Nephron progenitor cell (in vitro differentiated cells): ENCODE results near the gene NSMCE4A.
"Not testable (repeated sequence)": the region's sequence is repeated elsewhere in the genome, so short reads cannot be mapped to it uniquely, and the experiment has no call there.

Experiments used
- DNase-seq: peaks from one replicate; pipeline ENCODE4 v3.0.0; 2021
- H3K27ac Mint-ChIP-seq: 2 replicates; pipeline ENCODE4 v1.8.0; 2021; ENCODE audit warnings: mild to moderate bottlenecking, moderate library complexity, mixed read lengths
- H3K27me3 Mint-ChIP-seq: 2 replicates; pipeline ENCODE4 v1.8.0; 2021; ENCODE audit warnings: mild to moderate bottlenecking, low read depth, mixed read lengths; ENCODE audit not compliant: poor library complexity
- H3K36me3 Mint-ChIP-seq: 2 replicates; pipeline ENCODE4 v1.8.0; 2021; ENCODE audit warnings: low read depth, mixed read lengths
- H3K4me1 Mint-ChIP-seq: 2 replicates; pipeline ENCODE4 v1.8.0; 2021; ENCODE audit warnings: mixed read lengths
- H3K4me3 Mint-ChIP-seq: 2 replicates; pipeline ENCODE4 v1.8.0; 2021; ENCODE audit warnings: mild to moderate bottlenecking, moderate library complexity, mixed read lengths
- H3K9me3 Mint-ChIP-seq: 2 replicates; pipeline ENCODE4 v1.8.0; 2021; ENCODE audit warnings: mild to moderate bottlenecking, moderate library complexity, mixed read lengths
- TF ChIP-seq, protein P1 (sequence below): fragments of 200-600 bp; sonication (generic); IDR thresholded peaks from 2 replicates; pipeline ENCODE4 v1.5.0; 2021; ENCODE audit warnings: antibody characterized with exemption

Gene NSMCE4A

DNA sequence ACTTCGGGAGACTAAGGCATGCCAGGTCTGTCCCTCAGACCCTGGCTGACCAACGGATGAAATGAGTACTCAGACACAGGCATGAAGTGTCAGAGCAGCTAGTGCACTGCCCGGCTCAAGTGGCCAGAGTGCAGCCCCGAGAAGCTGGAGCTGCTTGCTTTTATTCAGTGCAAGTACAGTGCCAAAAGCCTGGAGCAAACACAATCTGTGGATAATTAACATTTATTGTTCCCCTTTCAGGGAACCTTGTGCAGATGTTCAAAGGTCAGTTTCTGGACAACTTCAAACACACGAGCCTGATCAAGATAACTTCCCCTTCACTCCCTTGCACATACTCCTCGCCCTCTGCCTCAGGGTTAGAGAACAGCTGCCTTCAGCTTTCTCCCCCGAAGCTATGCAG is 39.3 kb downstream of the NSMCE4A start:
- no peak overlapping the region for H3K4me3 Mint-ChIP-seq
- peaks cover 61% of the 10 kb centered on the region for H3K9me3 Mint-ChIP-seq
- no peak for DNase-seq
- TF ChIP-seq, protein P1, sequence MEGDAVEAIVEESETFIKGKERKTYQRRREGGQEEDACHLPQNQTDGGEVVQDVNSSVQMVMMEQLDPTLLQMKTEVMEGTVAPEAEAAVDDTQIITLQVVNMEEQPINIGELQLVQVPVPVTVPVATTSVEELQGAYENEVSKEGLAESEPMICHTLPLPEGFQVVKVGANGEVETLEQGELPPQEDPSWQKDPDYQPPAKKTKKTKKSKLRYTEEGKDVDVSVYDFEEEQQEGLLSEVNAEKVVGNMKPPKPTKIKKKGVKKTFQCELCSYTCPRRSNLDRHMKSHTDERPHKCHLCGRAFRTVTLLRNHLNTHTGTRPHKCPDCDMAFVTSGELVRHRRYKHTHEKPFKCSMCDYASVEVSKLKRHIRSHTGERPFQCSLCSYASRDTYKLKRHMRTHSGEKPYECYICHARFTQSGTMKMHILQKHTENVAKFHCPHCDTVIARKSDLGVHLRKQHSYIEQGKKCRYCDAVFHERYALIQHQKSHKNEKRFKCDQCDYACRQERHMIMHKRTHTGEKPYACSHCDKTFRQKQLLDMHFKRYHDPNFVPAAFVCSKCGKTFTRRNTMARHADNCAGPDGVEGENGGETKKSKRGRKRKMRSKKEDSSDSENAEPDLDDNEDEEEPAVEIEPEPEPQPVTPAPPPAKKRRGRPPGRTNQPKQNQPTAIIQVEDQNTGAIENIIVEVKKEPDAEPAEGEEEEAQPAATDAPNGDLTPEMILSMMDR, result no peak
- peak overlapping the region; percentile 19 for H3K27ac Mint-ChIP-seq
- peaks cover 76% of the 10 kb centered on the region for H3K36me3 Mint-ChIP-seq
- H3K27me3 Mint-ChIP-seq, result peaks cover 3% of the 10 kb centered on the region
- peaks cover 14% of the 10 kb centered on the region for H3K4me1 Mint-ChIP-seq

DNA sequence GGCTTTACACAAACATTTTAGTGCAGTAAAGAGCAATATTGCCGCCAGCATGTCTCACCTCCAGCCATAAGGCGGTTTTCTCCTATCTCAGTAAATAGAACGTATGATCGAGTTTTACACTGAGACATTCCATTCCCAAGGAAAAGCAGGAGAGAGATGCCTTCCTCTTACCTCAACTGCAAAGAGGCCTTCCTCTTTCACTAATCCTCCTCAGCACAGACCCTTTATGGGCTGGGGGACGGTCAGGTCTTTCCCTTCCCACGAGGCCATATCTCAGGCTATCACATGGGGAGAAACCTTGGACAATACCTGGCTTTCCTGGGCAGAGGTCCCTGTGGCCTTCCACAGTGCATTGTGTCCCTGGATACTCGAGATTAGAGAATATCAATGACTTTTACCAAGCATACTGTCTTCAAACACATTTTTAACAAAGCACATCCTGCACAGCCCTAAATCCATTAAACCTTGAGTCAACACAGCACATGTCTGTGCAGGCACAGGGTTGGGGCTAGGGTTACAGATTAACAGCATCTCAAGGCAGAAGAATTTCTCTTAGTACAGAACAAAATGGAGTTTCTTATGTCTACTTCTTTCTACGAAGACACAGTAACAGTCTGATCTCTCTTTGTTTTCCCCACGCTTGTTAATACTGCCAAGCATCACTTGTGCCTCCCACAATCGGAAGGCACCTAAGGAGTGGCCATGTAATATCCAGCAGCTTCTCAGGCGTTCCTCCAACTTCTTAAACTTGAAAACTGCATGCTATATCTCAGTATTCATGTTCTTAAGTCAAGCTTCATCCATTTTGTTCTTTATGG is 44.5 kb downstream of the NSMCE4A start:
- H3K27ac Mint-ChIP-seq, result peak overlapping the region; percentile 77
- peak overlapping the region; percentile 61 for H3K4me3 Mint-ChIP-seq
- not testable (repeated sequence) for DNase-seq, H3K27me3 Mint-ChIP-seq
- peaks cover 47% of the 10 kb centered on the region for H3K4me1 Mint-ChIP-seq
- H3K36me3 Mint-ChIP-seq, result peaks cover 36% of the 10 kb centered on the region
- peaks cover 19% of the 10 kb centered on the region for H3K9me3 Mint-ChIP-seq

DNA sequence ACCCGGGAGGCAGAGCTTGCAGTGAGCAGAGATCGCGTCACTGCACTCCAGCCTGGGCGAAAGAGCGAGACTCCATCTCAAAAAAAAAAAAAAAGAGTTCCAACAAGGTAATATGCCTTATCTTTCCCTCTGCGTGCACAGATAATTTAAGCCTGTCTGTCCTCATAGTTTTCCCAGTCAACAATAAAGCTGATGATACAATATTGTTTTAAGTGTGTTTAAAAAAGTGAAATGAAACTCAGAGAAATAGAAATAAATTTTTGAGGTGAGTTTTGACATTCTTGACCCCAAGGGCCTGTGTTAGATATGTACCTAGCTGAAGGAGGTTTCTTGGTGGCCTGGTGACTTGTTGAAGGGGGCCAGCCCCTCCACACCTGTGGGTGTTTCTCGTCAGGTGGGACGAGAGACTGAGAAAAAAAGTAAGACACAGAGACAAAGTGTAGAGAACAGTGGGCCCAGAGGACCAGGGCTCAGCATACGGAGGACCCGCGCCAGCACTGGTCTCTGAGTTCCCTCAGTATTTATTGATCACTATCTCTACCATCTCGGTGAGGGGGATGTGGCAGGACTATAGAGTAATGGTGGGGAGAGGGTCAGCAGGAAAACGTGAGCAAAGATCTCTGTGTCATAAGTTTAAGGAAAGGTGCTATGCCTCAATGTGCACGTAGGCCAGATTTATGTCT is 45.3 kb downstream of the NSMCE4A start:
- H3K27me3 Mint-ChIP-seq, DNase-seq: not testable (repeated sequence)
- Mint-ChIP-seq H3K9me3 (peaks cover 14% of the 10 kb centered on the region), H3K4me1 (peaks cover 52% of the 10 kb centered on the region), H3K36me3 (peaks cover 29% of the 10 kb centered on the region), H3K27ac (peak overlapping the region; percentile 77), H3K4me3 (peak overlapping the region; percentile 61)

DNA sequence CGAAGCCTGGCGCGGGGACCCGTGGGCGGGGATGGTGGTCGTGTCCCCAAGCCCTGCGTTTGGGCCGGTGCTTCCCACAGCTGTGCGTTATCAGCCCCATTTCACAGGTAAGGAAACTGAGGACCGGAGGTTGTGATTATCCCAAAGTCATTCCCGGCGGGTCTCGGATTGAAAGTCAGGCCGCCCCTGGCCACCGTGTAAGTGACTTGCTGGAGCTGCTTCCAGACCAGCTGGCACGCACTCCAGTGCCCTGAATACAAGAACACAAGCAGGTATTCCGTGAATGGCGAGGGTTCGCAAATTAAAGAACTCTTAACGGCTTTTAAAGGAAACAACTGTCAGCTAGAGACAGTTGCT is 46.5 kb downstream of the NSMCE4A start:
- H3K4me3 Mint-ChIP-seq, result peak overlapping the region; percentile 89
- TF ChIP-seq, protein P1, result no peak
- H3K27me3 Mint-ChIP-seq, result no peaks in the 10 kb centered on the region
- H3K36me3 Mint-ChIP-seq, result peaks cover 17% of the 10 kb centered on the region
- peaks cover 4% of the 10 kb centered on the region for H3K9me3 Mint-ChIP-seq
- peaks cover 52% of the 10 kb centered on the region for H3K4me1 Mint-ChIP-seq
- no peak for DNase-seq
- peak overlapping the region; percentile 42 for H3K27ac Mint-ChIP-seq

DNA sequence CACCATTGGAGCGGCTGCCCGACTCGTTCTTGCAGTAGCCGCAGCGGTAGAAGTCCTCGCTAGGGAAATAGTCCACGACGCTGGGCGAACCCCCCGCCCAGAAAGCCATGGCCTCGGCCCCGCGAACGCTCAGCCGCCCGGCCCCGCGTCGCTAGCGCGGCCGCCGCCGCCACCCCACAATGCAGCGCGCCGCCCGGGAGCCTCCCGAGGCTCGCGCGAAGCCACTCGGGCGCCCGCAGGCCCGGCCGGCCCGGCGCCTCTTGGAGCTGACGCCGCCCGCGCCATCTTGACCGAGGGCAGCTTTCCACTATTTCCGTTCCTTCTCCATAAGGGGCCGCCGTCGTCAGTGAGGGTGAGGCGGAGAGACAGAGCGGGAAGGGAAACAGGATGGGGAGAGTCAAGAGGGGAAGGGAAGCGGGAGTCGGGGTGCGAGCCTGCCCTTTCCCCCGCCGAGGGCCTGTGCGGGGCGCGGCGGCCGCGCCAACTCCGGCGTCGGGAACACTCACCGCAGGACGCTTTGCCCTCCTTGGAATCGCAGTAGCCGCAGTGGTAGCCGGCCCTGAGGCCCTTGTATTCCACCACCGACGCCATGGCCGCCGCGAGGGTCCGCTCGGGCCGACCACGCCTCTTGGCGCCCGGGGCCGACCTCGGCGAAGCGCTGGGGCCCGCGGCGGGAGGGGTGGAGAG is 47.0 kb downstream of the NSMCE4A start, which contains the start of gene ATE1:
Gene ATE1, minus strand, starts transcription at position 191 of the 687 bp plus-strand sequence. Its CDS starts 82 bp downstream, at position 109.
- Mint-ChIP-seq H3K27me3 (no peaks in the 10 kb centered on the region), H3K4me1 (peaks cover 52% of the 10 kb centered on the region), H3K4me3 (peak within 1 kb of the TSS; percentile 89), H3K27ac (peak within 1 kb of the TSS; percentile 99), H3K9me3 (peaks cover 4% of the 10 kb centered on the region), H3K36me3 (peaks cover 15% of the 10 kb centered on the region)
- TF ChIP-seq, protein P1, result no peak
- peak; percentile 89 for DNase-seq

DNA sequence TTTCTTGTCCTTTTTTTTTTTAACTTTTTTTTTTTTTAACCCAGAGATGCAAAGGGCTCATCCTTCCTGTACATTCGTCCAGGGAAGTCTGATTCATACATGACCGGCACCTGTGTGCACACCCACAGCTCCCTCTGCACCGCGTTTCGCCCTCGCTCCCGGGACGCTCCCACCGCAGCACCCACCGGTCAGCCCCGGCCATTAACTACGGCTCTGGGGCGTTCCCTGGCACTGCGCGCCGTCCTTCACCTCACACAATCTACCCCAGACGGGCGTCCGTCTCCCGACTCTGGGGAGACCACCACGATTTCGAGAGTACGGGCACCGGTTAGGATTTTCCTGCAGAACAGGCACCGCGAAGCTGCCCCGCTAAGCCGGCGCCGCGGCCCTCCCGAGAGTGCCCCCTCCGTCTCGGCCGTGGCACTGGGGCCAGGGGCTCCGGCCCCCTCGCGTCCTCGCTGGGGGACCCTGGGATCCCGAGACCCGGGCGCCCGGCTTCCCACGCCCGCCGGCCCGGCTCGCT is 47.6 kb downstream of the NSMCE4A start:
- no peak for DNase-seq

More for the DNA sequence above, 47.6 kb downstream of the NSMCE4A start:
- H3K27me3 Mint-ChIP-seq, result no peaks in the 10 kb centered on the region
- H3K9me3 Mint-ChIP-seq, result no peaks in the 10 kb centered on the region
- TF ChIP-seq, protein P1, result no peak
- peak overlapping the region; percentile 89 for H3K4me3 Mint-ChIP-seq
- peaks cover 15% of the 10 kb centered on the region for H3K36me3 Mint-ChIP-seq
- H3K4me1 Mint-ChIP-seq, result peaks cover 56% of the 10 kb centered on the region
- H3K27ac Mint-ChIP-seq, result peak overlapping the region; percentile 82
